ENCODE results near the gene KCNE1. TPM values are rescaled to one million over a fixed set of nuclear protein-coding genes. Genes with fewer than 3 reads are reported as not detected.
A peak's percentile ranks its signal among the peaks of the same experiment; 100 is the strongest.

KCNE1 gene
- total RNA-seq, 1 donor from 2014 or later: 0.16 TPM

GRCh38 chr21:34535886-34536285 lies 23.9 kb upstream of the KCNE1 start:
- DNase-seq: no peak

- no peak for DNase-seq
Observed at GRCh38 chr21:34534522-34534921, 22.5 kb upstream of the KCNE1 start.

- no peak for DNase-seq
Observed at GRCh38 chr21:34533938-34534337, 21.9 kb upstream of the KCNE1 start.

- no peak for DNase-seq
Observed at GRCh38 chr21:34531399-34531798, 19.4 kb upstream of the KCNE1 start.

GRCh38 chr21:34530261-34530660 lies 18.3 kb upstream of the KCNE1 start:
- DNase-seq: no peak

GRCh38 chr21:34528131-34528561 lies 16.1 kb upstream of the KCNE1 start:
- DNase-seq: no peak

GRCh38 chr21:34526618-34527290 lies 14.7 kb upstream of the KCNE1 start:
- DNase-seq: peak; percentile 27

GRCh38 chr21:34526241-34526617 lies 14.2 kb upstream of the KCNE1 start:
- DNase-seq: no peak

- no peak for DNase-seq
Observed at GRCh38 chr21:34524646-34525601, 12.9 kb upstream of the KCNE1 start.

- no peak for DNase-seq
Observed at GRCh38 chr21:34523019-34523555, 11.1 kb upstream of the KCNE1 start.

- no peak for DNase-seq
Observed at GRCh38 chr21:34522284-34522683, 10.3 kb upstream of the KCNE1 start.

- no peak for DNase-seq
Observed at GRCh38 chr21:34521561-34521960, 9.6 kb upstream of the KCNE1 start.

- DNase-seq: no peak
Observed at GRCh38 chr21:34520764-34521508, 8.9 kb upstream of the KCNE1 start.

- no peak for DNase-seq
Observed at GRCh38 chr21:34520281-34520680, 8.3 kb upstream of the KCNE1 start.

- DNase-seq: no peak
Observed at GRCh38 chr21:34519694-34520093, 7.7 kb upstream of the KCNE1 start.

GRCh38 chr21:34519016-34519415 lies 7.0 kb upstream of the KCNE1 start:
- DNase-seq: no peak

GRCh38 chr21:34518301-34518700 lies 6.3 kb upstream of the KCNE1 start:
- DNase-seq: no peak

GRCh38 chr21:34517491-34518245 lies 5.7 kb upstream of the KCNE1 start:
- no peak for DNase-seq

GRCh38 chr21:34517039-34517438 lies 5.0 kb upstream of the KCNE1 start:
- DNase-seq: no peak

- DNase-seq: no peak
Observed at GRCh38 chr21:34514576-34515115, 2.6 kb upstream of the KCNE1 start.

GRCh38 chr21:34513129-34513675 lies 1.2 kb upstream of the KCNE1 start:
- DNase-seq: no peak

Measured in occipital lobe (tissue), 2 donors.